ENCODE results near the gene COL27A1. TPM values are rescaled to one million over a fixed set of nuclear protein-coding genes. Genes with fewer than 3 reads are reported as not detected.

The COL27A1 gene
- total and polyA plus RNA-seq, 3 donors from 2014 or later: 9.3 to 68.8 (median 25.7) TPM

DNA sequence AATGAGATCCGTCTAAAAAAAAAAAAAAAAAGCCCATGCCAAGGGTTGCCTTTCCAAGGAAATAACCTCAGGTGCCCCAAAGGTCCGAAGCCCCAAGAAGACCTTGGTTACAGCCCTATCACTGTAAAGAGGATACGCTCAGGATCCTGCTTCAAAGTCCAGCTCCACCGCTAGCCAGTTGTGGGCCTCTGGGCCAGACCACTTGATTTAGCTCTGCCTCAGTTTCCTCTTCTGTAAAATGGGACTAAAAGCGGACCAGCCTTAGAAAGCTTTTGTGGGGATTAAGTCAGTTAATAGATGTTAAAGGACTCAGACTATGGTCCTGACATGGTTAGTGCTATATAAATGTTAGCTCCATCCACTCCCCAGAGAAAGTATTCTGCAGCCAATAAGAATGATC lies 118.9 kb downstream of the COL27A1 start:
- no peak overlapping the region for H3K27ac ChIP-seq
- intact Hi-C loops (cut with DNase I; ENCODE audit: low total_unique reads): loop anchor here (5.0 kb wide), 1 partner anchor 117 kb away; the partner anchor contains the start of gene COL27A1
- DNase-seq: no peak

GRCh38 chr9:114275246-114276004 lies 120.1 kb downstream of the COL27A1 start:
- TF ChIP-seq POLR2A (IDR thresholded peaks at IDR 0.05): no peak
- TF ChIP-seq, protein P1, sequence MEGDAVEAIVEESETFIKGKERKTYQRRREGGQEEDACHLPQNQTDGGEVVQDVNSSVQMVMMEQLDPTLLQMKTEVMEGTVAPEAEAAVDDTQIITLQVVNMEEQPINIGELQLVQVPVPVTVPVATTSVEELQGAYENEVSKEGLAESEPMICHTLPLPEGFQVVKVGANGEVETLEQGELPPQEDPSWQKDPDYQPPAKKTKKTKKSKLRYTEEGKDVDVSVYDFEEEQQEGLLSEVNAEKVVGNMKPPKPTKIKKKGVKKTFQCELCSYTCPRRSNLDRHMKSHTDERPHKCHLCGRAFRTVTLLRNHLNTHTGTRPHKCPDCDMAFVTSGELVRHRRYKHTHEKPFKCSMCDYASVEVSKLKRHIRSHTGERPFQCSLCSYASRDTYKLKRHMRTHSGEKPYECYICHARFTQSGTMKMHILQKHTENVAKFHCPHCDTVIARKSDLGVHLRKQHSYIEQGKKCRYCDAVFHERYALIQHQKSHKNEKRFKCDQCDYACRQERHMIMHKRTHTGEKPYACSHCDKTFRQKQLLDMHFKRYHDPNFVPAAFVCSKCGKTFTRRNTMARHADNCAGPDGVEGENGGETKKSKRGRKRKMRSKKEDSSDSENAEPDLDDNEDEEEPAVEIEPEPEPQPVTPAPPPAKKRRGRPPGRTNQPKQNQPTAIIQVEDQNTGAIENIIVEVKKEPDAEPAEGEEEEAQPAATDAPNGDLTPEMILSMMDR (IDR thresholded peaks at IDR 0.05): no peak
- Histone ChIP-seq H3K27ac (no peak overlapping the region), H3K4me3 (no peak overlapping the region), H3K27me3 (no peaks in the 10 kb centered on the region), H3K4me1 (no peaks in the 10 kb centered on the region), H3K36me3 (ENCODE audit: low read depth, missing control alignments) (no peaks in the 10 kb centered on the region), H3K9me3 (no peaks in the 10 kb centered on the region)
- WGBS, 2 donors: 93 to 94% methylated on average over 10 to 15 of the region's 15 CpGs
- intact Hi-C loops (cut with DNase I; ENCODE audit: low total_unique reads): no loop called here
- DNase-seq: no peak

More for the DNA sequence above, 118.9 kb downstream of the COL27A1 start:
- TF ChIP-seq, protein P1 (IDR thresholded peaks at IDR 0.05): no peak
- no peak for TF ChIP-seq POLR2A (IDR thresholded peaks at IDR 0.05)
- Histone ChIP-seq H3K36me3 (ENCODE audit: low read depth, missing control alignments) (no peaks in the 10 kb centered on the region), H3K27me3 (no peaks in the 10 kb centered on the region), H3K4me1 (no peaks in the 10 kb centered on the region), H3K9me3 (no peaks in the 10 kb centered on the region), H3K4me3 (no peak overlapping the region)
- 94 to 100% methylated on average over 5 of the region's 5 CpGs for WGBS, 2 donors

DNA sequence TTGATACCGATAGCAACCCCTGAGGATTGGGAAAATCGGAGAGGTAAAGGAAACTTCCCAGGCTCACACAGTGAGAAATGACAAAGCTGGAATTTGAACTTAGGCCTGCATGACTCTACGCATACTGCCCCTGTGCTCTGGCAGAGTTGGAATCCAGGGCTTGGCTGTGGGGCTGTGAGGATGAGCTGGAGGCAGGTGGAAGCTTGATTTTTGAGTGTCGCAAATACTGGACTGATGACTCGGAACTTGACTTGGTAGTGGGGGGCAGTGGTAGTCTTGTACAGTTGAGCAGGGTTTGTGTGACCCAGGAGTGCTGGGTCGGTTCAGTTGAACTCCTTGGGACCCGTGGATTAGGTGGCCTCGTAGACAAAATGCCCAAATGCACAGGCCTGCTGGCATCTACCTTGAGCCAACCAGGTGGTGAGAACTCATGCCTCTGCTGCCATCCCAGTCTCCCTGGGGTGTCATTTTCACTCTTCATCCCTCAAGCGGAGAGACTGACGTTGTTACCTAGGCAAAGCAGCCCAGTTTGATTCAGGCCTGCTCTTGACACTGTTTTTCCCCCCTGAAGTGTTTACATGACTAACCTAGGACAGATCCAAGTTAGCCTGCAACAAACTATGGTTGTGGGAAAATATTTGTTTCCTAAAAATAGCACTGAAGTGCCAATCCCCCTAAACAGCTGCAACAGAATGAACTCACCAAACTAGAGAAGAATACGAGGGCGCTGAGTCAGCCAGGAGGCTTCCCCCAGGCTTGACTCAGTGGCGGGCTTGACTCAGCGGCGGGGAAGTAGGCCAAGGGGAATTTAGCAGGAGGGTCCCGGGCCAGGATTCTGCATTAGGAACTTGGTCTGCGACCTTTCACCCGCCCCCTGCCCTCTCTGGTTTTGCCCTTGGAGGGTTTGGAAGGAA lies 121.8 kb downstream of the COL27A1 start:
- 82 to 87% methylated on average over 17 to 18 of the region's 18 CpGs for WGBS, 2 donors
- intact Hi-C loops (cut with DNase I; ENCODE audit: low total_unique reads): no loop called here

GRCh38 chr9:114278356-114278755 lies 123.0 kb downstream of the COL27A1 start:
- Histone ChIP-seq H3K9me3 (no peaks in the 10 kb centered on the region), H3K4me1 (peaks cover 8% of the 10 kb centered on the region), H3K27me3 (no peaks in the 10 kb centered on the region), H3K36me3 (ENCODE audit: low read depth, missing control alignments) (no peaks in the 10 kb centered on the region), H3K27ac (no peak overlapping the region), H3K4me3 (no peak overlapping the region)
- 72 to 79% methylated on average over 3 of the region's 3 CpGs for WGBS, 2 donors
- TF ChIP-seq POLR2A (IDR thresholded peaks at IDR 0.05): no peak
- TF ChIP-seq, protein P1 (IDR thresholded peaks at IDR 0.05): no peak
- no peak for DNase-seq
- intact Hi-C loops (cut with DNase I; ENCODE audit: low total_unique reads): no loop called here

More for the DNA sequence above, 121.8 kb downstream of the COL27A1 start:
- H3K36me3 ChIP-seq (ENCODE audit: low read depth, missing control alignments): no peaks in the 10 kb centered on the region
- H3K27me3 ChIP-seq: no peaks in the 10 kb centered on the region
- no peaks in the 10 kb centered on the region for H3K9me3 ChIP-seq
- DNase-seq: no peak
- H3K27ac ChIP-seq: no peak overlapping the region
- H3K4me1 ChIP-seq: peaks cover 8% of the 10 kb centered on the region
- TF ChIP-seq POLR2A (IDR thresholded peaks at IDR 0.05): no peak
- TF ChIP-seq, protein P1 (IDR thresholded peaks at IDR 0.05): no peak
- H3K4me3 ChIP-seq: no peak overlapping the region

Measured in testis (tissue), 3 donors.